ENCODE measurements around the gene F9.

- TF ChIP-seq CHD2 (IDR thresholded peaks at IDR 0.05; ENCODE audit: borderline replicate concordance, low read depth, low read length) = no peak
- no peak for TF ChIP-seq CTCF (IDR thresholded peaks at IDR 0.05 in 2 of 3, conservative IDR thresholded peaks at IDR 0.05 in 1 of 3; ENCODE audit: control insufficient read depth in 2 of 3, extremely low read depth in 1 of 3, insufficient read depth in 1 of 3, low read depth in 3 of 3, low read length in 3 of 3)
- TF ChIP-seq TCF12 (IDR thresholded peaks at IDR 0.05; ENCODE audit: low read depth, low read length) = no peak
- no peak for TF ChIP-seq ASH2L (IDR thresholded peaks at IDR 0.05; ENCODE audit: borderline replicate concordance, low read depth)
- TF ChIP-seq SPI1 (IDR thresholded peaks at IDR 0.05; ENCODE audit: borderline replicate concordance, insufficient read depth, low read depth, low read length) = no peak
- no peak for TF ChIP-seq PML (IDR thresholded peaks at IDR 0.05; ENCODE audit: low read length)
- TF ChIP-seq USF1 (IDR thresholded peaks at IDR 0.05; ENCODE audit: borderline replicate concordance, extremely low read length, insufficient read depth, low read depth, low read length) = no peak
- TF ChIP-seq YY1 (IDR thresholded peaks at IDR 0.05; ENCODE audit: low read depth, low read length) = no peak
- TF ChIP-seq NFIC (IDR thresholded peaks at IDR 0.05; ENCODE audit: low read depth, low read length) = no peak
- no peak for TF ChIP-seq EZH2 (IDR thresholded peaks at IDR 0.05; ENCODE audit: borderline replicate concordance, control insufficient read depth, low read depth, low read length)
- TF ChIP-seq ELK1 (IDR thresholded peaks at IDR 0.05; ENCODE audit: low read depth, low read length) = no peak
- no peak for TF ChIP-seq ZBTB11 (CRISPR knock-in tag; IDR thresholded peaks at IDR 0.05)
Measured at GRCh38 chrX:139554376-139554775, 23.8 kb downstream of the F9 start.
